OCI-LY1 (cell line): ENCODE measurements around the gene TGM2.

Source experiments
- H2AFZ ChIP-seq: fragments of 200-600 bp; sonication (generic), shearing (Covaris generic); 2 replicates; pipeline ENCODE4 v1.6.0; 2014; ENCODE audit warnings: antibody characterized with exemption, mild to moderate bottlenecking, low read length
- H3F3A ChIP-seq: fragments of 200-600 bp; sonication (generic), shearing (Covaris generic); 2 replicates; pipeline ENCODE4 v1.6.0; 2014; ENCODE audit warnings: mild to moderate bottlenecking, antibody characterized with exemption, low read length, moderate library complexity; ENCODE audit not compliant: insufficient read depth
- H3K27ac ChIP-seq: fragments of 200-600 bp; sonication (generic); 2 replicates; pipeline ENCODE4 v1.5.1; 2014; ENCODE audit warnings: low read length, mixed run types, mild to moderate bottlenecking, low read depth; ENCODE audit not compliant: poor library complexity, severe bottlenecking
- H3K27me3 ChIP-seq: fragments of 200-600 bp; sonication (generic); 2 replicates; pipeline ENCODE4 v1.6.0; 2014; ENCODE audit warnings: antibody characterized with exemption, mild to moderate bottlenecking, low read length, moderate library complexity; ENCODE audit not compliant: insufficient read depth
- H3K36me3 ChIP-seq: fragments of 200-600 bp; sonication (generic); 2 replicates; pipeline ENCODE4 v1.6.1; 2014; ENCODE audit warnings: mild to moderate bottlenecking, antibody characterized with exemption, low read length, moderate library complexity, mixed read lengths; ENCODE audit not compliant: insufficient read depth
- H3K4me1 ChIP-seq: fragments of 200-600 bp; sonication (generic); 2 replicates; pipeline ENCODE4 v1.5.1; 2014; ENCODE audit warnings: mild to moderate bottlenecking, low read length, moderate library complexity; ENCODE audit not compliant: insufficient read depth, severe bottlenecking
- H3K4me2 ChIP-seq: fragments of 200-600 bp; sonication (generic), shearing (Covaris generic); 2 replicates; pipeline ENCODE4 v1.6.1; 2014; ENCODE audit warnings: low read length
- H3K4me3 ChIP-seq: fragments of 200-600 bp; sonication (generic); 2 replicates; pipeline ENCODE4 v1.5.1; 2014; ENCODE audit warnings: low read length, low read depth, mild to moderate bottlenecking, mixed read lengths; ENCODE audit not compliant: poor library complexity, severe bottlenecking
- H3K79me2 ChIP-seq: fragments of 200-600 bp; shearing (Covaris generic); 2 replicates; pipeline ENCODE4 v1.6.1; 2016; ENCODE audit warnings: mixed run types, low read length, mixed read lengths; ENCODE audit not compliant: insufficient read depth
- H3K9ac ChIP-seq: fragments of 200-600 bp; sonication (generic), shearing (Covaris generic); 2 replicates; pipeline ENCODE4 v1.6.1; 2014; ENCODE audit warnings: mild to moderate bottlenecking, low read length, mixed read lengths
- H3K9me2 ChIP-seq: fragments of 200-600 bp; sonication (generic), shearing (Covaris generic); 2 replicates; pipeline ENCODE4 v1.6.1; 2014; ENCODE audit warnings: low read depth, mild to moderate bottlenecking, low read length, mixed read lengths
- H3K9me3 ChIP-seq: fragments of 200-600 bp; shearing (Covaris generic); 2 replicates; pipeline ENCODE4 v1.6.1; 2014; ENCODE audit warnings: low read length, mixed read lengths
- H4K20me1 ChIP-seq: fragments of 200-600 bp; sonication (generic), shearing (Covaris generic); 2 replicates; pipeline ENCODE4 v1.6.0; 2016; ENCODE audit warnings: mild to moderate bottlenecking, low read length; ENCODE audit not compliant: insufficient read depth
- EZH2 ChIP-seq: fragments of 200-600 bp; sonication (generic), shearing (Covaris generic); IDR thresholded peaks from 2 replicates; pipeline ENCODE4 v1.8.0; 2017; ENCODE audit warnings: borderline replicate concordance, mixed run types, mild to moderate bottlenecking, antibody characterized with exemption, low read length, moderate library complexity, mixed read lengths
- TF ChIP-seq, protein P1 (sequence below): fragments of 200-600 bp; sonication (generic), shearing (Covaris generic); IDR thresholded peaks from 2 replicates; pipeline ENCODE4 v1.5.1; 2017; ENCODE audit warnings: mild to moderate bottlenecking, antibody characterized with exemption, low read length, moderate library complexity, mixed read lengths

Gene TGM2

DNA sequence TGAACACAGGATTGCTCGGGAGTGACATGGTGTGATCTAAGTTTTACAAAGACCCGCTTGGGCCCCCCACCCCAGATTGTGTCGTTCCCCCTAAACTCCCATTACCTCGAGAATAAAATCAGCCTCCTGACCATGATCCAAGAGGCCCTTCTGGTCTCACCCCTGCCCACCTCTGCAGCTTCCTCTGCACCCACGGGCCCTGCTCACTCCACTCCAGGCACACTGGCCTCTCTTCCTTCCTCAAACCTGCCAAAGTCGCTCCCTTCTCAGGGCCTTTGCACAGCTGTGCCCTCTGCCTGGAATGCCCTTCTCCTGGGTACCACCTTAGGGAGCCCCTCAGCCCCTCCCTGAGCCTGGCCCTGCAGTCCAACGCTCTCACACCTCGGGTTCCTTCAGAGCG, 17.9 kb downstream of the TGM2 start:
- Histone ChIP-seq H3K4me3 (no peak overlapping the region), H2AFZ (no peak overlapping the region), H3K9me2 (no peaks in the 10 kb centered on the region), H3K9me3 (no peaks in the 10 kb centered on the region), H3K4me1 (no peaks in the 10 kb centered on the region), H3K27me3 (no peaks in the 10 kb centered on the region), H3K36me3 (no peaks in the 10 kb centered on the region), H3F3A (no peaks in the 10 kb centered on the region), H3K27ac (no peak overlapping the region), H3K9ac (no peak overlapping the region), H4K20me1 (no peaks in the 10 kb centered on the region), H3K79me2 (no peaks in the 10 kb centered on the region), H3K4me2 (no peak overlapping the region)
- TF ChIP-seq, protein P1, sequence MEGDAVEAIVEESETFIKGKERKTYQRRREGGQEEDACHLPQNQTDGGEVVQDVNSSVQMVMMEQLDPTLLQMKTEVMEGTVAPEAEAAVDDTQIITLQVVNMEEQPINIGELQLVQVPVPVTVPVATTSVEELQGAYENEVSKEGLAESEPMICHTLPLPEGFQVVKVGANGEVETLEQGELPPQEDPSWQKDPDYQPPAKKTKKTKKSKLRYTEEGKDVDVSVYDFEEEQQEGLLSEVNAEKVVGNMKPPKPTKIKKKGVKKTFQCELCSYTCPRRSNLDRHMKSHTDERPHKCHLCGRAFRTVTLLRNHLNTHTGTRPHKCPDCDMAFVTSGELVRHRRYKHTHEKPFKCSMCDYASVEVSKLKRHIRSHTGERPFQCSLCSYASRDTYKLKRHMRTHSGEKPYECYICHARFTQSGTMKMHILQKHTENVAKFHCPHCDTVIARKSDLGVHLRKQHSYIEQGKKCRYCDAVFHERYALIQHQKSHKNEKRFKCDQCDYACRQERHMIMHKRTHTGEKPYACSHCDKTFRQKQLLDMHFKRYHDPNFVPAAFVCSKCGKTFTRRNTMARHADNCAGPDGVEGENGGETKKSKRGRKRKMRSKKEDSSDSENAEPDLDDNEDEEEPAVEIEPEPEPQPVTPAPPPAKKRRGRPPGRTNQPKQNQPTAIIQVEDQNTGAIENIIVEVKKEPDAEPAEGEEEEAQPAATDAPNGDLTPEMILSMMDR, result no peak
- TF ChIP-seq EZH2, result no peak

DNA sequence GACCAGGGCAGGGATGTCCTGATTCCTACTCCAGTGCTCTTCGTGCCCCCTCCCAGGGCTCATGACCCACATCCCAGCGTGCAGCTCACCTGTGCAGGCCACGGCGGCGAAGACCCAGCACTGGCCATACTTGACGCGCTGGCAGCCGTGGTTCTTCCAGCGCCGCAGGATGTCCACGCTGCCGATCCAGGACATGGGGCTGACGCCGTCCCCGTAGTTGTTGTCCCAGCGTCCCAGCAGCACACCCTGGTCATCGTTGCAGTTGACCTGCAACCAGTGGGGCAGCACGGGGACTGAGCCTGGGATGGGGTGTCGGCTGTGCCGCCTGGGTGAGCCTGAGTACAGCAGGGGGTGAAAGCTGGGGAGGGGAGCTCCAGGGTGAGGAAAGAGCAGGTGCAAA, 18.4 kb downstream of the TGM2 start:
- Histone ChIP-seq H2AFZ (no peak overlapping the region), H3K27me3 (no peaks in the 10 kb centered on the region), H3K9me3 (no peaks in the 10 kb centered on the region), H3K9ac (no peak overlapping the region), H4K20me1 (no peaks in the 10 kb centered on the region), H3K4me1 (no peaks in the 10 kb centered on the region), H3F3A (no peaks in the 10 kb centered on the region), H3K4me2 (no peak overlapping the region), H3K4me3 (no peak overlapping the region), H3K9me2 (no peaks in the 10 kb centered on the region), H3K27ac (no peak overlapping the region), H3K79me2 (no peaks in the 10 kb centered on the region), H3K36me3 (no peaks in the 10 kb centered on the region)
- TF ChIP-seq EZH2, result no peak
- TF ChIP-seq, protein P1, result no peak

DNA sequence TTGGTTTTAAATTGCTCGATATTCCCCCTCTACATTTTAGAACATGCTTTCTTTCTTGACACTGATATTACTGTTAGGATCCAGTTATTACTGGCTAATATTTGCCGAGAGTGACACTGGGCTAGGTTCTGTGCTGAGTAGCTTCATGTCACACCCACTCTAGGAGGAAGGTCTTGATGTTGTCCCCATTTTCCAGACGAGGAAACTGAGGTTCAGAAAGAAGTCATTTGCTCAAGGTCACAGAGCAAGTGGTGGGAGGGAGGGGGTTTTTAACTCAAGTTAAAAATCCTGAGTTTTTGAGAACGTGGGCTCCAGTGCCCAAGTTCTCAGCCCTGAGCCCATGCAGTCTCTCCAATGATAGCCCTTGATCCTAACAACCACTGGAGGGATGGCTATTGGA, 18.9 kb downstream of the TGM2 start:
- Histone ChIP-seq H3K79me2 (no peaks in the 10 kb centered on the region), H3K27me3 (no peaks in the 10 kb centered on the region), H3K27ac (no peak overlapping the region), H3K4me1 (no peaks in the 10 kb centered on the region), H3F3A (no peaks in the 10 kb centered on the region), H4K20me1 (no peaks in the 10 kb centered on the region), H3K9me3 (no peaks in the 10 kb centered on the region), H3K4me2 (no peak overlapping the region), H3K4me3 (no peak overlapping the region), H2AFZ (no peak overlapping the region), H3K9ac (no peak overlapping the region), H3K9me2 (no peaks in the 10 kb centered on the region), H3K36me3 (no peaks in the 10 kb centered on the region)
- TF ChIP-seq, protein P1, result no peak
- no peak for TF ChIP-seq EZH2
